ENCODE measurements around the gene CPVL. TPM values are rescaled to one million over a fixed set of nuclear protein-coding genes. Genes with fewer than 3 reads are reported as not detected.
"Not testable (repeated sequence)": the region's sequence is repeated elsewhere in the genome, so short reads cannot be mapped to it uniquely, and the experiment has no call there.

CPVL gene
- total RNA-seq, 1 donor = 132 TPM

GRCh38 chr7:29099896-29100847 is 46.2 kb downstream of the CPVL start:
- Histone ChIP-seq H3K27me3 (ENCODE audit: insufficient read depth, low read length) (no peaks in the 10 kb centered on the region), H3K9me3 (ENCODE audit: low read depth, low read length) (no peaks in the 10 kb centered on the region), H3K4me1 (ENCODE audit: insufficient read depth, low read length) (peaks cover 18% of the 10 kb centered on the region), H3K4me3 (ENCODE audit: low read length) (no peak overlapping the region)

- no peaks in the 10 kb centered on the region for H3K9me3 ChIP-seq (ENCODE audit: low read depth, low read length)
- H3K4me1 ChIP-seq (ENCODE audit: insufficient read depth, low read length) = peaks cover 15% of the 10 kb centered on the region
- no peaks in the 10 kb centered on the region for H3K27me3 ChIP-seq (ENCODE audit: insufficient read depth, low read length)
- no peak overlapping the region for H3K4me3 ChIP-seq (ENCODE audit: low read length)
These were observed 49.9 kb downstream of the CPVL start for GRCh38 chr7:29096446-29096730.

- no peaks in the 10 kb centered on the region for H3K27me3 ChIP-seq (ENCODE audit: insufficient read depth, low read length)
- no peaks in the 10 kb centered on the region for H3K9me3 ChIP-seq (ENCODE audit: low read depth, low read length)
- no peak overlapping the region for H3K4me3 ChIP-seq (ENCODE audit: low read length)
- peaks cover 18% of the 10 kb centered on the region for H3K4me1 ChIP-seq (ENCODE audit: insufficient read depth, low read length)
These were observed 50.5 kb downstream of the CPVL start for GRCh38 chr7:29095631-29096445.

GRCh38 chr7:29093091-29093490 is 53.2 kb downstream of the CPVL start:
- H3K9me3 ChIP-seq (ENCODE audit: low read depth, low read length); H3K4me3 ChIP-seq (ENCODE audit: low read length); H3K27me3 ChIP-seq (ENCODE audit: insufficient read depth, low read length): not testable (repeated sequence)
- peaks cover 20% of the 10 kb centered on the region for H3K4me1 ChIP-seq (ENCODE audit: insufficient read depth, low read length)

- Histone ChIP-seq H3K27me3 (ENCODE audit: insufficient read depth, low read length) (no peaks in the 10 kb centered on the region), H3K4me1 (ENCODE audit: insufficient read depth, low read length) (peaks cover 33% of the 10 kb centered on the region), H3K4me3 (ENCODE audit: low read length) (no peak overlapping the region), H3K9me3 (ENCODE audit: low read depth, low read length) (no peaks in the 10 kb centered on the region)
These were observed 54.6 kb downstream of the CPVL start for GRCh38 chr7:29091715-29092114.

GRCh38 chr7:29090836-29091601 is 55.3 kb downstream of the CPVL start:
- Histone ChIP-seq H3K9me3 (ENCODE audit: low read depth, low read length) (no peaks in the 10 kb centered on the region), H3K27me3 (ENCODE audit: insufficient read depth, low read length) (no peaks in the 10 kb centered on the region), H3K4me1 (ENCODE audit: insufficient read depth, low read length) (peaks cover 35% of the 10 kb centered on the region), H3K4me3 (ENCODE audit: low read length) (no peak overlapping the region)

GRCh38 chr7:29090151-29090805 is 56.1 kb downstream of the CPVL start:
- Histone ChIP-seq H3K27me3 (ENCODE audit: insufficient read depth, low read length) (no peaks in the 10 kb centered on the region), H3K4me1 (ENCODE audit: insufficient read depth, low read length) (peaks cover 39% of the 10 kb centered on the region), H3K9me3 (ENCODE audit: low read depth, low read length) (no peaks in the 10 kb centered on the region), H3K4me3 (ENCODE audit: low read length) (no peak overlapping the region)

GRCh38 chr7:29087840-29088170 is 58.5 kb downstream of the CPVL start:
- no peaks in the 10 kb centered on the region for H3K27me3 ChIP-seq (ENCODE audit: insufficient read depth, low read length)
- H3K9me3 ChIP-seq (ENCODE audit: low read depth, low read length) = no peaks in the 10 kb centered on the region
- peaks cover 39% of the 10 kb centered on the region for H3K4me1 ChIP-seq (ENCODE audit: insufficient read depth, low read length)
- H3K4me3 ChIP-seq (ENCODE audit: low read length) = no peak overlapping the region

- Histone ChIP-seq H3K27me3 (ENCODE audit: insufficient read depth, low read length) (no peaks in the 10 kb centered on the region), H3K4me3 (ENCODE audit: low read length) (no peak overlapping the region), H3K4me1 (ENCODE audit: insufficient read depth, low read length) (peaks cover 37% of the 10 kb centered on the region), H3K9me3 (ENCODE audit: low read depth, low read length) (no peaks in the 10 kb centered on the region)
These were observed 59.8 kb downstream of the CPVL start for GRCh38 chr7:29086545-29086944.

- Histone ChIP-seq H3K4me1 (ENCODE audit: insufficient read depth, low read length) (peaks cover 28% of the 10 kb centered on the region), H3K4me3 (ENCODE audit: low read length) (no peak overlapping the region), H3K9me3 (ENCODE audit: low read depth, low read length) (no peaks in the 10 kb centered on the region), H3K27me3 (ENCODE audit: insufficient read depth, low read length) (no peaks in the 10 kb centered on the region)
These were observed 61.5 kb downstream of the CPVL start for GRCh38 chr7:29084832-29085231.

GRCh38 chr7:29080803-29081202 is 65.5 kb downstream of the CPVL start:
- Histone ChIP-seq H3K4me3 (ENCODE audit: low read length) (no peak overlapping the region), H3K4me1 (ENCODE audit: insufficient read depth, low read length) (peaks cover 14% of the 10 kb centered on the region), H3K9me3 (ENCODE audit: low read depth, low read length) (no peaks in the 10 kb centered on the region), H3K27me3 (ENCODE audit: insufficient read depth, low read length) (no peaks in the 10 kb centered on the region)

- Histone ChIP-seq H3K4me1 (ENCODE audit: insufficient read depth, low read length) (no peaks in the 10 kb centered on the region), H3K9me3 (ENCODE audit: low read depth, low read length) (no peaks in the 10 kb centered on the region), H3K4me3 (ENCODE audit: low read length) (no peak overlapping the region), H3K27me3 (ENCODE audit: insufficient read depth, low read length) (no peaks in the 10 kb centered on the region)
These were observed 67.8 kb downstream of the CPVL start for GRCh38 chr7:29078311-29079260.

- H3K9me3 ChIP-seq (ENCODE audit: low read depth, low read length) = no peaks in the 10 kb centered on the region
- no peaks in the 10 kb centered on the region for H3K4me1 ChIP-seq (ENCODE audit: insufficient read depth, low read length)
- no peaks in the 10 kb centered on the region for H3K27me3 ChIP-seq (ENCODE audit: insufficient read depth, low read length)
- no peak overlapping the region for H3K4me3 ChIP-seq (ENCODE audit: low read length)
These were observed 68.5 kb downstream of the CPVL start for GRCh38 chr7:29077854-29078253.

- no peak overlapping the region for H3K4me3 ChIP-seq (ENCODE audit: low read length)
These were observed 69.2 kb downstream of the CPVL start for GRCh38 chr7:29077176-29077575.

More at GRCh38 chr7:29077176-29077575, 69.2 kb downstream of the CPVL start:
- Histone ChIP-seq H3K27me3 (ENCODE audit: insufficient read depth, low read length) (no peaks in the 10 kb centered on the region), H3K9me3 (ENCODE audit: low read depth, low read length) (no peaks in the 10 kb centered on the region), H3K4me1 (ENCODE audit: insufficient read depth, low read length) (no peaks in the 10 kb centered on the region)
